ENCODE measurements around the gene HLA-DRA.
"Not testable (repeated sequence)": the region's sequence is repeated elsewhere in the genome, so short reads cannot be mapped to it uniquely, and the experiment has no call there.

HLA-DRA gene

GRCh38 chr6:32462609-32463008, 22.9 kb downstream of the HLA-DRA start:
- in situ Hi-C loops (cut with MboI; ENCODE audit: low pct_unique_long_range_greater_than_20kb, low sequenced_read_pairs) = no loop called here
- peak; percentile 20 for DNase-seq

DNA sequence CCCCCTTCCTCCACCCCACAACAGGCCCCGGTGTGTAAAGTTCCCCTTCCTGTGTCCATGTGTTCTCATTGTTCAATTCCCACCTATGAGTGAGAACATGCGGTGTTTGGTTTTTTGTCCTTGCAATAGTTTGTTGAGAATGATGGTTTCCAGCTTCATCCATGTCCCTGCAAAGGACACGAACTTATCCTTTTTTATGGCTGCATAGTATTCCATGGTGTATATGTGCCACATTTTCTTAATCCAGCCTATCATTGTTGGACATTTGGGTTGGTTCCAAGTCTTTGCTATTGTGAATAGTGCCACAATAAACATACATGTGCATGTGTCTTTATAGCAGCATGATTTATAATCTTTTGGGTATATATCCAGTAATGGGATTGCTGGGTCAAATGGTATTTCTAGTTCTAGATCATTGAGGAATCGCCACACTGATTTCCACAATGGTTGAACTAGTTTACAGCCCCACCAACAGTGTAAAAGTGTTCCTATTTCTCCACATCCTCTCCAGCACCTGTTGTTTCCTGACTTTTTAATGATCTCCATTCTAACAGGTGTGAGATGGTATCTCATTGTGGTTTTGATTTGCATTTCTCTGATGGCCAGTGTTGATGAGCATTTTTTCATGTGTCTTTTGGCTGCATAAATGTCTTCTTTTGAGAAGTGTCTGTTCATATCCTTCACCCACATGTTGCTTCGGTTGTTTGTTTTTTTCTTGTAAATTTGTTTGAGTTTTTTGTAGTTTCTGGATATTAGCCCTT, 28.2 kb downstream of the HLA-DRA start:
- DNase-seq; in situ Hi-C loops (cut with MboI; ENCODE audit: low pct_unique_long_range_greater_than_20kb, low sequenced_read_pairs): not testable (repeated sequence)

GRCh38 chr6:32472781-32473375, 33.2 kb downstream of the HLA-DRA start:
- no peak for DNase-seq
- in situ Hi-C loops (cut with MboI; ENCODE audit: low pct_unique_long_range_greater_than_20kb, low sequenced_read_pairs) = no loop called here

- peak; percentile 65 for DNase-seq
- in situ Hi-C loops (cut with MboI; ENCODE audit: low pct_unique_long_range_greater_than_20kb, low sequenced_read_pairs) = not testable (repeated sequence)
These were observed 34.0 kb downstream of the HLA-DRA start for GRCh38 chr6:32473376-32474348.

- in situ Hi-C loops (cut with MboI; ENCODE audit: low pct_unique_long_range_greater_than_20kb, low sequenced_read_pairs) = no loop called here
- DNase-seq = no peak
These were observed 35.9 kb downstream of the HLA-DRA start for GRCh38 chr6:32475392-32476206.

DNA sequence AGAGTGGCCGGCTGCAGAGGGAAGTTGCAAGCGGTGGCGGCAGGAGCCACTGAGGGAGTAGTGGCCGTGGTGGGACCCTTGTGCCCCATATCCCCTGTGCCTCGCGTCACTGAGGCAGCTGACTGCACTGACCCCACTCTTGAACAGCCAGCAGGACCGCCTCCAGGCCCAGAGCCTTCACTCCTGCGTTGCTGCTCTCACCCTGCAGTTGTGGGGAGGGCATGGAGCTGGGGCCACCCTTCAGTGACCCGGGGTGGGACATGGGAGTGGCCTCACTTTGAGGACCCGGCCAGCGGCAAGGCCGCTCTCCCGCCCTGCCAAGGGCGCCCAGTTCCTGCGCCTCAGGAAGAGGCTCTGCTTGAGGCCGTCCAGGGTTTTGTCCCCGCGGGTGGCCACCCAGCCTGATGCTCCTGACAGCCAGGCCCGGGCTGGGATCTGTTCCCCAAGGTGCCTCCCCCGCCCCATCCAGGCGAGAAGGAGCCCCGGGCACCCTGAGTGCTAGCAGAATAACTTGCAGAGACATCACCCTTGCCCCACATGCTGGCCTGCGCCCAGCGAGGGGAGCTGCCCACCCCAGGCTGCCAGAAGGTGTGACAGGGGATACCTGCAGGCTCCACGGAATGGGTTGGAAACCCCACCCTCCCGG, 44.4 kb downstream of the HLA-DRA start:
- DNase-seq = no peak
- in situ Hi-C loops (cut with MboI; ENCODE audit: low pct_unique_long_range_greater_than_20kb, low sequenced_read_pairs) = no loop called here

DNA sequence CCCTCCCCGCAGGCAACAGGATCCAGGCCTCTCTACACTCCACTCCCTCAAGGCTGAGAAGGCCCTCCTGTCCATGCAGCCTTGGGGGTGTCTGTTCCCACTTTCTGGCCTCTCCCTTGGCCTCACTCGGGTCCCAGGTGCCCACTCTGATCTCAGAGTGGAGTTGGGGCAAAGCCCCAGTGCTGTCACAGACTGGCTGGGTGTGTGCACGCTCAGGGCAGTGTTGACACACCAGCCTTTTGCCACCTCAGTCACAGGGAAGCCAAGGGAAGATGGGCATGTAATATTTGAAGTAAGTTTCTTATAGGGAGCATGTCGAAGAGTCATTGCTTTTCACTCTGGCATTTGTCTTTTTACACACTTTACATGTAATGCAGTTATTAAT, 44.9 kb downstream of the HLA-DRA start:
- no peak for DNase-seq
- in situ Hi-C loops (cut with MboI; ENCODE audit: low pct_unique_long_range_greater_than_20kb, low sequenced_read_pairs) = no loop called here

DNA sequence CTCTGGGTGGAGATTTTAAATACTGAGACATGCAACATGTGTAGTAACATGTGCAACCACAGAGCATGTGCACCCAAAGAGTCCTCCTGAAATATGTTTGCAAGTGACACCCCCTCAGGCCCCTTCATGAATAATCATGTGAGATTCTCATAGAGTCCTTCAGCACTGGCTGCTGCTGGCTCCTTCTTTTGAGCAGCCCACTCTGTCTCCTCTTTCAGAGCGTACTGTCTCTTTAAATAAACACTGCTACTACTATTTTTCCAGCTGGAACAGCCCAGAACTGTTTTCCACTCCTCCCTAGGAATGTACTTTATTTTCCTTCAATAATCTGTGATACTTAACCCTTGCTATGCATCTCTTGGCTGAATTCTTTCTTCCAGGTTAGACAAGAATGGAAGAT, 48.4 kb downstream of the HLA-DRA start:
- in situ Hi-C loops (cut with MboI; ENCODE audit: low pct_unique_long_range_greater_than_20kb, low sequenced_read_pairs) = no loop called here
- DNase-seq = no peak

DNA sequence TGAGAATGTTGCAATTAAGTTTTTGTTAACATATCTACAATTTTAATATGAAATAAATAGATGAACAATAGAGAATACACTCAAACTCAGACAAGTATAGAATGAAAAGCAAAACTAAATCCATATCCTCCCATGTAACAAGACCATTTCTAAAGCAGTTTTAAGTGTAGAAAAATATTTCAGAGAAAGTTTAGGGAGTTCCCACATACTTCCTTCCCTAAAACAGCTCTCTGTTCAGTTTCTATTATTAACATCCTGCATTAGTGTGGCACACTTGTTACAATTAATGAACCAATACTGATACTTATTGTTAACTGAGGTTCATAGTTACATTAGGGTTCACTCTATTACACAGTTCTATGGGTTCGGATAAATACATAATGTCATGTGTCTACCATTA, 52.0 kb downstream of the HLA-DRA start:
- in situ Hi-C loops (cut with MboI; ENCODE audit: low pct_unique_long_range_greater_than_20kb, low sequenced_read_pairs) = no loop called here
- no peak for DNase-seq

- no peak for DNase-seq
- in situ Hi-C loops (cut with MboI; ENCODE audit: low pct_unique_long_range_greater_than_20kb, low sequenced_read_pairs) = no loop called here
These were observed 52.7 kb downstream of the HLA-DRA start for GRCh38 chr6:32492351-32492750.

Measured in KBM-7 (cell line).